CD4-positive, alpha-beta T cell treated with Interferon alpha-2 for 1 hour (primary cell): ENCODE data around the gene TINCR.
A peak's percentile ranks its signal among the peaks of the same experiment; 100 is the strongest.
"Not testable (repeated sequence)": the region's sequence is repeated elsewhere in the genome, so short reads cannot be mapped to it uniquely, and the experiment has no call there.

ENCODE experiments used
- DNase-seq, 2 donors: peaks; one replicate each; pipeline ENCODE4 v3.0.0-alpha.2; 2020 to 2022

The TINCR gene

DNA sequence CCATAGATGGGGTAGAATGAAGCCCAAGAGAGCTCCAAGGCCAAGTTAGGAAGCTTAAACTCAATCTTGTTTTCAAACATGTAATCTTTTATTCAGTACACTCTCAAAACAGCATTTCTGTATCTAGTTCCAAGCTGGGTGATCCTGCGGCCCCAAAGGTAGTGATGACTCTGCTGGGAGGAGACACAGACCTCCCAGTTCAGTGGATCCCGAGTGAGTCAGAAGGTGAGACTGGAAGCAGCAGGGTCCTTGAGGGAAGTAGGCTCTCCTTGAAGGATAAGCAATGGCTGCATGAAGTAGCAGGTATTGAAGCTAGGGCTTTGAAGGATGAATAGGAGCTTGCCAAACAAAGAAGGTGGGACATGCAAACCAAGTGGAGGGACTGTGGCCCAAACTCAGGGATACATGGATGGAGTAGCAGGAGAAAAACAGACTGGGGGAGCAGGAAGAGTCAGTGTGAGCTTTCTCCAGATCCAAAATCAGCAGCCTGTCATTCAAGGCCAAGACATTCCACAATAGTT is 9.6 kb downstream of the TINCR start:
- no peak for DNase-seq

DNA sequence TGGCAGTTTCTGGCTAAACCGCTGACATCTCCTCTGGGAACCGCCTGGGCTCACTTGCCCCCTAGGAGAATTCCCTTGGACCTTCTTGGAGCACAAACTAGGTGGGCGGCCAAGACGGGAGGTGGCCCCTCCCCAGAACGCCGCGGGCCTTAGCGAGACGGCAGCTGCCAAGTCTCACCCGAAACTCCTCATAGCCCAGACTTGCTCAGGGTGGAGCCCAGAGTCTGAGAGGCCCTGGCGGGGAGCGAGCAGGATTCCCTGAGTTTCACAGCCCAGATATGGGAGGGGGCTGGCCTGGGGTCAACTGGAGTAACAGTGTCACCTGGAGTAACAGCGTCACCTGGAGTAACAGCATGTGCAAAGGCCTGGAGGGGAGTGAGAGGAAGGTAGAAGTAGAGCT is 10.1 kb downstream of the TINCR start:
- no peak for DNase-seq

DNA sequence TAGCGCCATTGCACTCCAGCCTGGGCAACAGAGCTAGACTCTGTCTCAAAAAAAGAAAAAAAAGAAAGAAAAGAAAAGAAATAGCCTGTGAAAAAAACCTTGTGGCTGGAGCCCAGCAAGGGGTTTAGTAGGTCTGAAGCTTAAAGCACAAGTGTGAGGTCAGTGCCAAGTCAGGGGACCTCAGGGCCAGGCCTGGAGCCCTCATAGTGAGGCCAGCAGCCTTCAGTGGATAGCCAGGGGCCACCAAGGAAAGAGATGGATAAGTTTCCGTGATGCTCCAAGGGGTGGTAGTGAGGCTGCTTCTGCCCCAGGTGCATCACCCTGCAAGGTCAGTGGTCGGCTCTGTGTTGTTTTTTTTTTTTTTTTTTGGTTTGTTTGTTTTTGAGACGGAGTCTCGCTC is 12.9 kb downstream of the TINCR start:
- DNase-seq: no peak

DNA sequence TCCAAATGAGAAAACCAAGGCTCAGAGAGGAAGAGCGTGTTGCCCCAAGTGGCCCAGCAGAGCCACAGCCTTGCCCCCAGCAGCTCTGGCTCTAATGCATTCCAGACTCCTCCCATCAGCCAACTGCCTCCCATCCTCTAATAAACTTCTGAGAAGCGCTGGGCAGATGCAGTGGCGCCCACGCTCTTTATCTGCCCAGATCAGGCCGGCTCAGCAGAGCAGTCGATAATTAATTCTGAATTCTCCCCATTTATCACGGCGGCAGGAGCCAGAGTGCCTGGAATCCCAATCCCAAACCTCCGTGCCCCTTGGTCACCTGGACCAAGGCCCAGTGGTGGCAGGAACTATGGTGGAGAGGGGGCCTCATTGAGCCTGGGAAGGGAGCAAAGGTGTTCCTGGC is 13.9 kb downstream of the TINCR start:
- DNase-seq: no peak

DNA sequence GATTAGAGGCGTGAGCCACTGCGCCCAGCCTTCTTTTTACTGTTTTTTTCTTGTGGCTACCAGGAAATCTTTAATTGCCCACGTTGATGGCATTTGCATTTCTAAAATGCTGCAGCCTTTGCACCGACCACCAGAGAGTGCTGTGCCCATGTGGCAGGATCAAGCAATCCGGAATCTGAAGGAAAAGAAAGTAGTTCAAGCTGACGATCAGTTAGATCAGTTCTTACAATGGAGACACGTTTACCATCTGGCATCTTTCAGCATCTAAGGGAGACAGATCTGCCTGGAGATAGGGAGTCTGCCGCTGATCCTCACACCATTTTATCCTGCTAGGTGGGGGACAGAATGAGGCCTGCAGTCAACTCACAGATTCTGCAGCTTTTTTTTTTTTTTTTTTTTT is 19.9 kb downstream of the TINCR start:
- peak; percentile 6 to 15 for DNase-seq

DNA sequence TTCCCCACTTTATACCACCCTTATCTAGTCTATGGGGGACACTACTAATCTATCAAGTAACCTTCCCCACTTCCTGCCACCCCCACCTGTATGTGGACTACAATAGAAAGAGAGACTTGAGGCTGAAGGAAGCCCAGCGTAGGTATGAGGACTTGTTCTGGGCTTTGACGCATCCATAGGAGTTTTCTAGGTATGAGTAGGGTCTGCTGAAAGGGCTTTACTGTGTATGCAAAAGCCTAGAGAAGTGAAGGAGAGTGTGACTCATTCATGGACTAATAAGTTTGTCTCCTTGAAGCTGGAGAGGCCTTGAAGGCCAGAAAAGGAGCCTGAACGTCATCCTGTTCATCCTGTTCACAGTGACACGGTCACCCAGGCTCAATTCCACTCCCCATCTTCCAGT is 21.8 kb downstream of the TINCR start:
- no peak for DNase-seq

DNA sequence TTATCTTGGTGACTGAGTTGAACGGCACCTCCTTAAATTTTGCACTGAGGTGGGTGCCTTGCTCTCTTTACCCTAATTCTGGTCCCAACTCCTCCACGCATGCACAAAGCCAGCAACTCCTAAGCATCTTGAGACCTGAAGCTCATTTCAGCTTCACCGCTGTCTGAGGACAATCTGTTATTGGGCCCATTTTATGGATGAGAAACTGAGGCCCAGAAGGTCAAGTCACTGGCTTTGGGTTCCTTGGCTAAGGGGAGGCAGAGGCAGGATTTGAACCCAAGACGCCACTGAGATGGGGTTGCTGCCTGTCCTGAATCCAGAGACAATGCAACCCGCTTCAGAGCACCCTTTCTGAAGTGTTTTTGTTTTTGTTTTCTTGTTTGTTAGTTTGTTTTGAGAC is 22.7 kb downstream of the TINCR start:
- DNase-seq: no peak

DNA sequence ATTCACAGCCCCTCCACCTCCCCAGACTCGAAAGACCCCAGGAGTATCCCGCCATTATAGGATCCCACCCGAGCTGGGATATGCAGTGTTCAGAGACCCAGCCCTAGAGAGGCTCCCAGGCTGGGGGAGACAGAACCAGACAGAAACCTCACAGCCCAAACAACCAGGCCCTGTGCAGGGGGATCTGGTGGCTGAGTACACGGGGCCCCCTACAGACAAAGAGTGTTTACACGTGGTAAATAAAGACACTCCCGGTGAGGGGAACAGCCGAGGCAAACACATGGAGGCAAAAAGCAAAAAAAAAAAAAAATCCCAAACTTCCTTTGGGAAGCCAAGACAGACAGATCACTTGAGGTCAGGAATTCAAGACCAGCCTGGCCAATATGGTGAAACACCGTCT is 25.1 kb downstream of the TINCR start:
- DNase-seq: no peak

DNA sequence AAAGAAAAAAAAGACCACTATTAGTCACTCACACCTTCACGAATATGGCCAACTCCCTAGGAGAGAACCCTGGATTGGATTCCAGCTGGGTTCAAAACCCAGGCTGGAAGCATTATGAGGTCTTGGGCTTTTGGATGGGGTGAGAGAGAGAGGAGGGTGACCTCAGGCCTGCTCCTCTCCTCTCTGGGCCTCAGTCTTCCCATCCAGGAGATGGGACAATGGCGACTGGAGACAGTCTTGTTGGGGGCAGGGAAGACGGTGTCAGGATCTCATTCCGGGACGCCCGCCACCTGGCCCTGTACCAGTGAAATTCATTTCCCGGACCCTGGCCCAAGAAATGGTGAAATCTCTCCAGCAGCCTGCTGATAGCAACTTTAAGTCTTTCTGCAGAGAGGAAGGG is 26.3 kb downstream of the TINCR start:
- no peak for DNase-seq

DNA sequence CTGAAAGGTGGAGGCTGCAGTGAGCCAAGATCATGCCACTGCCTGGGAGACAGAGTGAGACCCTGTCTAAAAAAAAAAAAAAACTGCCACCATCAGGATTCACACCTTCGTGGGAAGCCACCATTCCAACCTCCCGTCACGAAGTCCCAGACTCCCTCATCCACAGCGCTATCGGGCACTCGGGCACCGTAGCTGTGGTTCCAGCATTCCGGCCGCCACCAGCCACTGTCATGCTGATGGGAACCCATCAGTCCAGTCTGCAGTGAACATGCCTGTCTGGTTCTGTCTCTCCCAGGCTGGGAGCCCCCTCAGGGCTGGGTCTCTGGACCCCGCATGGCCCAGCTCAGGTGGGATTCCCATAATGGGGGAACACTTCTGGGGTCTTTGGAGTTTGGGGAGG is 27.5 kb downstream of the TINCR start:
- DNase-seq: no peak

DNA sequence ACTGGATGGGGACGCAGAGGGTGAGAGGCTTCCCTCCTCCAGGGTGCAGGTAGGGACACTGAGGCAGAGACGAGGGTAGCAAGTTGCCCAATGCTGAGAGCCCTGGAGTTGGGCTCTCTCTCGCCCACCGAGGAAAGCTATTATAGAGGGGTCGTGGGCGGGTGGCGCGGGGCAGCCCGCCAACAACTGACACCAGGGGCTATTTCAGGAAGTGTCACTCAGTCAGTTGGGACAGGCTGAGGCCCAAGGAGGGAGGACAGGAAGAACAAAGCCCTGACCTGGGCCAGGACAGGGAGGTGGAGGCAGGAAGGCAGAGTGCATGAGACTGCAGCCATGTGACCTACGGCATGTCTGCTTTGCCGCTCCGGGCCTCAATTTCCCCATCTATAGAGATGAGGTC is 29.9 kb downstream of the TINCR start:
- DNase-seq: no peak

DNA sequence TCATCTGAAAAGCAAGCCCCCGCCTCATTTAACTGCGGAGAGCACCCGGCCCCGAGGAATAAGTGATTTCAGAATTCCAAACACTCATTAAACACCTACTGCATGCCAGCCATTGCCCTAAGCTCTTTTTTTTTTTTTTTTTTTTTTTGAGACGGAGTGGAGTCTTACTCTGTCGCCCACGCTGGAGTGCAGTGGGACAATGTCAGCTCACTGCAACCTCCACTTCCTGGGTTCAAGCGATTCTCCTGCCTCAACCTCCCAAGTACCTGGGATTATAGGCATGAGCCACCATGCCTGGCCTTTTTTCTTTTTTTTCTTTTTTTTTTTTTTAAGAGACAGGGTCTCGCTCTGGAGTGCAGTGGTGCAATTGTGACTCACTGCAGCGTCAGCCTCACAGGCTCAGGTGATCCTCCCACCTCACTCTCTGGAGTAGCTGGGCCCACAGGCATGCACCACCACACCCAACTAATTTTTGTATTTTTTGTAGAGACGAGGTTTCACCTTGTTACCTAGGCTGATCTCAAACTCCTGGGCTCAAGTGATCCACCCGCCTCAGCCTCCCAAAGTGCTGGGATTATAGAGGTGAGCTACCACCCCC is 30.7 kb downstream of the TINCR start:
- DNase-seq: not testable (repeated sequence)

DNA sequence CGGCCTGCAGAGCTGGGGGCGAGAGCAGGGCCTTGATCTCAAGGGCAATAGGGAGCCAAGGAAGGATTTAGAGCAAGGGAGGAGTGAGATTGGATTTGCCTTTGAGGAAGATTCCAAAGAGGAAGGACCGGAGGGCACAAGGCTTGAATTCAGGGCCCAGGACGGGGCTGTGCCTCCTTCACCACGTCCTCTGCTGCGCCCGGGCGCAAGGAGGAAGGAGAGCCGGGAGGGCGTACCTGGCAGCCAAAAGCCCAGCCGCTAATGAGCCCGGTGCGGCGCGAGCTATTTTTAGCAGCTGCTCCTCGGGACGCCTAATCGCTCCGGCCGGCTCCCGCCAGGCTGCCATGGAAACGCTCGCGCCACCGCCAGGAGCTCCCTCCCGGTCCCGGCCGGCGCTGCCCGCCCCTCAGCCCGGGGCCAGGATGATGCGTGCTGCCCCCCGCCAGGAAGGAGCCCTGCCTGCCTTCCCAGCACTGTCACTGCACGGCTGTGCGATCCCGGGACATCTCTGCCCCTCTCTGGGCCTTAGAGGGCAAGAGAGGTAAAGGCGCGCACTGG is 31.3 kb downstream of the TINCR start:
- DNase-seq: no peak

DNA sequence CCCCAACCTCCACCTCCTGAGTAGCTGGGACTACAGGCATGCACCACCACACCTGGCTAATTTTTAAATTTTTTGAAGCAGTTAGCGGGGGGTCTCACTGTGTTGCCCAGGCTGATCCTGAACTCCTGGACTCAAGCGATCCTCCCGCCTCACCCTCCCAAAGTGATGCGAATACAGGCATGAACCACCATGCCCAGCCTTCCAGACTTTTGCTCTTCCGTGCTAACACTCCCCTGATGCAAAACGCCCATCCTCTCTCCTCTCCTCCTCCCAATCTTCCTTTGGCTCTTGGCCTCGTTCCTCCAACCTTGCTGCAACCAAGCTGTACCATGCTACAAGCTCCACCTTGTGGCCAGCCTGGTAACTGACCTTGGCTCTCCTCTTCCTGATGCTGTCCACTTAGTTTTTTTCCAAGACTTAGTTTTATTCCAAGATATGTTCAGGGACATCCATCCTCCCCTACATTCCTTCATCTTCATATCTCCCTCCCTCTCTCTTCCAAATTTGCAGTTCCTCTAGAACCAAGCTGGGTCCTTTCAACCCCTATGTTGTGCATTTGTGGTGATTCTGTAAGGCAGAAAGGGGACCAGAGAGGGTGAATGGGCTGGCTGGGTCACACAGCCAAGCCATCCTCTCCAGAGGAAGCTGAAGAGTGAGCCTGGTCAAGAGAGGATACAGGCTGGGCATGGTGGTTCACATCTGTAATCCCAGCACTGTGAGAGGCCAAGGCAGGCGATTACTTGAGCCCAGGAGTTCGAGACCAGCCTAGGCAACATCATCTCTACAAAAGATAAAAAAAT is 32.8 kb downstream of the TINCR start:
- no peak for DNase-seq

DNA sequence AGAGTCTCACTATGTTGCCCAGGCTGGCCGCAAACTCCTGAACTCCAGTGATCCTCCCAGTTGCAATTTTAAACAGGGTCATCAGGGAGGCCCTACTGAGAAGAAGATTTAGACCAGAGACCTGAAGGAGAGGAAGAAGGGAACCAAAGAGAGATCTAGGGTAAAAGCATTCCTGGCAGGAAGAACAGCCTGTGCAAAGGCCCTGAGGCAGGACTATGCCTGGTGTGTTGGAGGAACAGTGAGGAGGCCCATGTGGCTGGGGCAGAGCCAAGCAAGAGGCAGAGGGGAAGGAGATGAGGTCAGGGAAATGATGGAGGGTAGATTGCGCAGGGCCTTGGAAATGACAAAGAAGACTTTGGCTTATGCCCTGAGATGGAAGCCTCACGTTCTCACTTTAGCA is 34.5 kb downstream of the TINCR start:
- no peak for DNase-seq

DNA sequence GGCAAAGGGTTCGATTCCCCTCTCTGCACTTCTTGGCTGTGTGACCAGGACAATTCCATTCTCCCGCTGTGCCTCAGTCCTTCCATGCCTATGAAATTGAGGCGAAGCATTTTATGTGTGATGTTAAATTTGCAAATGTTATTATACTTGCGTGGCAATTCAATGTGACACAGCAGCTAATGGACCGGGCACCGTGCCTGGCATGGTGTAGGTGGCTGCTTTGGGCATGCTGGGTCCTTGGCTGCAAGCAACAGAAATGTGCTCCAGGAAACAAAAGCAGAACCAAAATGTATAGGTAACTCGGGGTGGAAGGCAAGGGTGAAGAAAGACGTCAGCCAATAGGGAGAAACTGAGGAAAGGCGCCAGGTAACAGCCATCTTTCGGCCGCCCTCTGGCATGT is 37.1 kb downstream of the TINCR start:
- DNase-seq: no peak

DNA sequence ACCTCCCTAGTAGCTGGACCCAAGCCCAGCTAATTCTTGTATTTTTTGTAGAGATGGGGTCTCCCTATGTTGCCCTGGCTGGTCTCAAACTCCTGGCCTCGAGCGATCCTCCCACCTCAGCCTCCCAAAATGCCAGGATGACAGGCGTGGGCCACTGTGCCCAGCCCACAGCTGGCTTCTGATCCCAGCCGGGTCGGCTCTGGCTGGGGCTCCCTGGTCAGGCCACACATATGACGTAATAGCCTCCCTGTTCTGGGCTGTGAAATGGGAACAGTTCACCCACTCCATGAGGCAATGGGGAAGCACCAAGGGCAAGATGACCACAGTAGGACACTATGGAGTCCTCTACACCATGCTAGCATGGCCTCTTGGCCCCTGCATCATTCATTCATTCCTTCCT is 41.1 kb downstream of the TINCR start:
- no peak for DNase-seq

DNA sequence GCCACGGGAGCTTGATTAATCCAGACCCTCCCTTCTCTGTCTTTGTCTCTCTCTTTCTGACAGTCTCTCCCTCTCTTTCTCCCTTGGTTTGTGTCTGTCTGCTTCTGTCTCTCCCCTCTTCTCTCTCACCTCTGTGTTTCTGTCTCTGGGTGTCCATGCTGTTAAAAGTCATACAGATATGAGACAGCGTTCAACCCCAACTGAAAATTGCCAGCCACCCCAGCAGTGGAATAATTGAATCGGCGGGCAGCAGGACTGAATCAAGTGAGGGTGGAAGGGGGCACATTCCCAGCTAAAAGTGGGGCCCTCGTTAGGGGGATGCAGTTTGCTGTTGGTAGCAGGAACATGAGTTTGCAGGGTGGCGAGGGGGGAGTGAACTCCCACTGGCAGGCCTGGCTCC is 43.7 kb downstream of the TINCR start:
- no peak for DNase-seq

DNA sequence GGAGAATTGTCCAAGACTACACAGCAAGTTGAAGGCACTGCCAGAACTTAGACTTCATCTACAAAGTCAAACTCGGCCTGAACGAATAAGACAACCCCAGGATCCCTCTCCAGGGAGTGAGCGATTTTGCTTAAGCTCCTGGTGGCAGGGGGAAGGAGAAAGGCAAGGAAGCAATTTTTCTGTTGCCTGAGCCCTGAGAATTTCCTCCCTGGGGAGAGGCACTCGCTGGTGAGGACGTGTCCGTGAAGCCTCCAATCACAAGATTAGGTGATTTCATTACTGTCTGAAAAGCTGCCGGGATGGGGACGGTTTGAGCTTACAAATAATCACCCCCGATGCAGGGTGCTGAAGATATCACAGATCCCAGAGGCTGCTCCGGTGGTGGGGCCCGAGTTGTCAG is 45.6 kb downstream of the TINCR start:
- DNase-seq: no peak

DNA sequence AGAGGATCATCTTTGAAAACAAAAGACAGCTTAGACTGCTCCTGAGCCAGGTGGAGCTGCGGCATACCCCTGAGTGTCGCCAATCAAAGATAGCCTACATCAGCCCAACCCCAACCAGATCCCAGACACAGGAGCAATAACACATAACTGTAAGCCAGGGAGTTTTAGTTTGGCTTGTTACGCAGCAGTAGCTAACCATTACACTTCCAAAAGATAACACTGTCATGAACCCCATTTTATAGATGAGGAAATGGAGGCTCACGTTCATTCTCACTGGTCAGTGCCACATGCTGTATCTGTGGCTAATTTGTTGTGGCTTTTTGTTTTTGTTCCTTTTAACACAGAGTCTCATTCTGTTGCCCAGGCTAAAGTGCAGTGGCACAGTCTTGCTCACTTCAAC is 47.3 kb downstream of the TINCR start:
- DNase-seq: no peak

DNA sequence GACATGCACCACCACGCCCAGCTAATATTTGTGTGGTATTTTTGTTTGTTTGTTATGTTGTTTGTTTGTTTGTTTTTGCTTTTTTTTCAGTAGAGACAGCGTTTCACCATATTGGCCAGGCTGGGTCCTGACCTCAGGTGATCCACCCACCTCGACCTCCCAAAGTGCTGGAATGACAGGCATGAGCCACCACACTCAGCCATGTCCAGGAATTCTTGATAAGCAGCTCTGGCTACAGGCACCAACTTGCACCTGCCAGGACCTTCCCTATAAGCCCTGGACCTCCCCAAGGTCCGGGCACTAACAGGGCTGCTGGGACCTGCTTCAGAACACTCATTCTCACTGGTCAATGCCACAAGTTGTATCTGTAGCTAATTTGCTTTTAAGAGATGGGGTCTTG is 48.7 kb downstream of the TINCR start:
- no peak for DNase-seq

DNA sequence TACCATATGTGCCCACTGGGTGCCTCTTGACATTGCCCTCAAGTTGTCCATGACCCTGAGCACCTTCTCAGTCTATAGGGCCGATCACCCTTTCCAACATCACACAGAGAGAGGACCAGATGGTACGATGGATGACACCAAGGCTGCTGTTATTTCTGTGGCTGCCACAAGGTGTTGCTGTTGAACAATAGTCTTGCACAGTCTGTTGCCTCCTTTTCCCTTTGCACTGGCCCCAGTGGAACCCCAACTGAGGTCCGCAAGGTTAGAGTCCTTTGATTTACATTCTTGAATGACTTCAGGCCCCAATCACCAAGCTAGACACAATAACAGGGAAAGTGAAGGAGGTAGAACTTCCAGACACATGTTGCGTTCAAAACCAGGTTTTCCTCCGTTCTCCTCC is 52.0 kb downstream of the TINCR start:
- DNase-seq: no peak

DNA sequence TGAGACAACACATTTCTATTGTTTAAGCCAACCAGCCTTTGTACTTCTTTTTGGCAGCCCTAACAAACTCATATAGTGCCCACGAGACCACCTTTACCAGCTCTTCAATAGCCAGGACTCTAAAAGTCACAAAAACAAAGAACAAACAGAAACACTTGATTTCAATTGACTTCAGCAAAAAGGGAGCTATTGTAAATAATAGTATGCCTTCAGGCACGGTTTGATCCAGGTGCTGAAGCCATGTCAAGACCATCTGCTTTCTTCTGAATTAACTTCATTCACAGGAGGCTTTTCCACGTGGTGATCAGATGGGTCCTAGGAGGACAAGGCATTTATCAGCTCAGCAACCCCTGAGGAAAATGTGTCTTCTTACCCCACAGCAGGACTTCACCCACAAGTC is 53.8 kb downstream of the TINCR start:
- no peak for DNase-seq

DNA sequence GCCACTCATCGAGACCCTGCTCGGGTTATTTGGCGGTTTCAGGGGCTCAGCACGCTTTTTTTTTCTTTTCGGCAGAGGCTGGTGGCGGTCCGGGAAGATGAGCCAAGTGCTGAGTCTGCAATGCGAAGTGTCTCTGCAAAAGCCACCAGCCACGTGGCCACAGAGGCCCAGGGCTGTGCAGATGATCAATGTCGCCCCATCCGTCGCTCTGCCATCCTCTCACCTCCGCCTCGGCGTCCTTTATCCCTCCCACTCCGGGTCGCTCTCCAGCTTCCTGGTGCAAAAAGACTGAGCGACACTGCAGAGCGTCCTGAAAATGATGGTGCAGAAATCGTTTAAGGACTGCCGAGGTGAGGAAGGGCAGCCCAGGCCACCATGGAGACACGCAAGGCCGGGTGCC is 55.0 kb downstream of the TINCR start:
- no peak for DNase-seq
